Uterus (tissue), 4 donors: ENCODE measurements around the gene AHCYL2. TPM values are rescaled to one million over a fixed set of nuclear protein-coding genes. Genes with fewer than 3 reads are reported as not detected.

ENCODE experiments used
- DNase-seq, 2 donors: peaks; one replicate each; pipeline ENCODE4 v3.0.0-alpha.2; 2019 to 2020
- H3K27ac ChIP-seq, 2 donors: fragments of 200-600 bp; sonication (generic); 1 replicate in 1 of 2; 2 replicates in 1 of 2; pipeline ENCODE4 v1.5.1; 2016 to 2018
- H3K27me3 ChIP-seq, 2 donors: fragments of 200-600 bp; sonication (generic); one replicate each; pipeline ENCODE4 v1.5.1; 2018 to 2019; ENCODE audit warnings: control low read depth in 1 of 2
- H3K36me3 ChIP-seq, 2 donors: fragments of 200-600 bp; sonication (generic); one replicate each; pipeline ENCODE4 v1.5.1; 2019; ENCODE audit warnings: control low read depth in 1 of 2
- H3K4me1 ChIP-seq, 2 donors: fragments of 200-600 bp; sonication (generic); one replicate each; pipeline ENCODE4 v1.5.1; 2018 to 2019; ENCODE audit warnings: control low read depth in 1 of 2
- H3K4me3 ChIP-seq, 2 donors: fragments of 200-600 bp; sonication (generic); 1 replicate in 1 of 2; 2 replicates in 1 of 2; pipeline ENCODE4 v1.5.1; 2018 to 2019; ENCODE audit warnings: mild to moderate bottlenecking in 1 of 2
- H3K9me3 ChIP-seq, 2 donors: fragments of 200-600 bp; sonication (generic); one replicate each; pipeline ENCODE4 v1.5.1; 2019; ENCODE audit warnings: control low read depth in 1 of 2
- POLR2A ChIP-seq, 2 donors: fragments of 450-650 bp; IDR thresholded peaks; one replicate each; pipeline ENCODE4 v1.6.1; 2016; ENCODE audit warnings: antibody characterized with exemption in 2 of 2, mild to moderate bottlenecking in 1 of 2, moderate library complexity in 1 of 2
- intact Hi-C: fragments of 100-400 bp; cut with DNase I; formaldehyde crosslinking; loops from one replicate; pipeline ENCODE4 v1.15.1; 2023; ENCODE audit warnings: low total_unique reads
- total RNA-seq, 4 donors: library from RNA; depleted of rRNA in 3 of 4; stranded (reverse); fragments of >200 nt in 3 of 4; gene quantifications; one replicate each; pipeline versions ENCODE4 v1.1.0 to v1.2.4, GENCODE V29; 2014 to 2023
- TF ChIP-seq, protein P1 (sequence below), 4 experiments: fragments of 200-600 bp in 2 of 4; fragments of 450-650 bp in 2 of 4; sonication (generic) in 2 of 4; IDR thresholded peaks; one replicate each; pipeline ENCODE4 v1.5.1; 2016 to 2019; ENCODE audit warnings: antibody characterized with exemption in 4 of 4, mild to moderate bottlenecking in 2 of 4, moderate library complexity in 1 of 4
- donor health status: DM: yes; HTN: yes; CAD: no.

The AHCYL2 gene
- total RNA-seq, 4 donors from 2014 or later: 5.6 to 29.2 (median 23.7) TPM

DNA sequence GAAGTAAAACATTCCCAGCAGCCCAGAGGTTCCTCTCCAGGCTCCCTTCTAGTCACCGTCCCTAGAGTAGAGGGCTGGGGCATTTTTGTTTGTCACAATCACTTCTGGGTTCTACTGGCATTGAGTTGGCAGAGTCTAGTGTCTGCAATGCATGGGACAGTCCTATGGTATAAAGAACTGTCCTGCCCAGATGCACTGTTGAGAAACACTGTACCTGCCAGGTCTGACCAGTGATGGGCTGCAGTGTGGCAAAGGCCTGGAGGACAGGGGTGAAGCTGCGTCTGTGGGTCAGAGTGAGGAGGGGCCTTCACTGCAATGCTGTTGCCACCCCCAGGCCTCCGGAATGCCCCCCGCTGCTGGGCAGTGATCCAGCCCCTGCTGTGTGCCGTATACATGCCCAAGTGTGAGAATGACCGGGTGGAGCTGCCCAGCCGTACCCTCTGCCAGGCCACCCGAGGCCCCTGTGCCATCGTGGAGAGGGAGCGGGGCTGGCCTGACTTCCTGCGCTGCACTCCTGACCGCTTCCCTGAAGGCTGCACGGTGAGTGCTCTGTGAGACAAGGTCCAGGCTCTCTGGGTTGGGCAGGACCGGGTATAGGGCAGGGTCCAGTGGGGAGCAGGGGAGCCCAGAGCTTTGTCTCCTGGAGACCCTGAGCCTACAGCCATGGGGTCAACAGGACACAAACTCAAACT, 21.6 kb upstream of the AHCYL2 start:
- no peaks in the 10 kb centered on the region for H3K36me3 ChIP-seq
- H3K27ac ChIP-seq: no peak overlapping the region
- no peak for DNase-seq
- H3K27me3 ChIP-seq: no peaks in the 10 kb centered on the region
- H3K9me3 ChIP-seq: no peaks in the 10 kb centered on the region
- no peak overlapping the region for H3K4me3 ChIP-seq
- TF ChIP-seq, protein P1, sequence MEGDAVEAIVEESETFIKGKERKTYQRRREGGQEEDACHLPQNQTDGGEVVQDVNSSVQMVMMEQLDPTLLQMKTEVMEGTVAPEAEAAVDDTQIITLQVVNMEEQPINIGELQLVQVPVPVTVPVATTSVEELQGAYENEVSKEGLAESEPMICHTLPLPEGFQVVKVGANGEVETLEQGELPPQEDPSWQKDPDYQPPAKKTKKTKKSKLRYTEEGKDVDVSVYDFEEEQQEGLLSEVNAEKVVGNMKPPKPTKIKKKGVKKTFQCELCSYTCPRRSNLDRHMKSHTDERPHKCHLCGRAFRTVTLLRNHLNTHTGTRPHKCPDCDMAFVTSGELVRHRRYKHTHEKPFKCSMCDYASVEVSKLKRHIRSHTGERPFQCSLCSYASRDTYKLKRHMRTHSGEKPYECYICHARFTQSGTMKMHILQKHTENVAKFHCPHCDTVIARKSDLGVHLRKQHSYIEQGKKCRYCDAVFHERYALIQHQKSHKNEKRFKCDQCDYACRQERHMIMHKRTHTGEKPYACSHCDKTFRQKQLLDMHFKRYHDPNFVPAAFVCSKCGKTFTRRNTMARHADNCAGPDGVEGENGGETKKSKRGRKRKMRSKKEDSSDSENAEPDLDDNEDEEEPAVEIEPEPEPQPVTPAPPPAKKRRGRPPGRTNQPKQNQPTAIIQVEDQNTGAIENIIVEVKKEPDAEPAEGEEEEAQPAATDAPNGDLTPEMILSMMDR (IDR thresholded peaks at IDR 0.05): no peak
- TF ChIP-seq POLR2A (IDR thresholded peaks at IDR 0.05): no peak
- no peaks in the 10 kb centered on the region for H3K4me1 ChIP-seq
- intact Hi-C loops: no loop called here

DNA sequence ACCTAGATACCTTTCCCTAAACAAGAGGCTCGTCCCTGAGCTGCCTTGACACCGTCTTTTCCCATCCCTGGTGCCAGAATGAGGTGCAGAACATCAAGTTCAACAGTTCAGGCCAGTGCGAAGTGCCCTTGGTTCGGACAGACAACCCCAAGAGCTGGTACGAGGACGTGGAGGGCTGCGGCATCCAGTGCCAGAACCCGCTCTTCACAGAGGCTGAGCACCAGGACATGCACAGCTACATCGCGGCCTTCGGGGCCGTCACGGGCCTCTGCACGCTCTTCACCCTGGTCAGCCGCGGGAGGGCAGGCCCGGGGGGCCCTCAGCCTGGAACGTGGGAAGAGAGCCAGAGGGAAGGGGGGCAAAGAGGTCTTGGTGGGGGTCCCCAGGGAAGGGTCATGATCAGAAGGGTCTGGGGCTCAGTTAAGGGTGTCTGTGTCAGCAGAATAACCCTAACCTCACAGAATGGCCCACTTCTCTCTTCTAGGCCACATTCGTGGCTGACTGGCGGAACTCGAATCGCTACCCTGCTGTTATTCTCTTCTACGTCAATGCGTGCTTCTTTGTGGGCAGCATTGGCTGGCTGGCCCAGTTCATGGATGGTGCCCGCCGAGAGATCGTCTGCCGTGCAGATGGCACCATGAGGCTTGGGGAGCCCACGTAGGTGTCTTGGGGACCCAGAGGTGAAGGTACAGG, 19.6 kb upstream of the AHCYL2 start:
- intact Hi-C loops: no loop called here
- DNase-seq: no peak
- Histone ChIP-seq H3K27me3 (no peaks in the 10 kb centered on the region), H3K9me3 (no peaks in the 10 kb centered on the region), H3K36me3 (no peaks in the 10 kb centered on the region), H3K4me3 (no peak overlapping the region), H3K27ac (no peak overlapping the region), H3K4me1 (no peaks in the 10 kb centered on the region)
- no peak for TF ChIP-seq POLR2A (IDR thresholded peaks at IDR 0.05)
- TF ChIP-seq, protein P1 (IDR thresholded peaks at IDR 0.05): no peak

DNA sequence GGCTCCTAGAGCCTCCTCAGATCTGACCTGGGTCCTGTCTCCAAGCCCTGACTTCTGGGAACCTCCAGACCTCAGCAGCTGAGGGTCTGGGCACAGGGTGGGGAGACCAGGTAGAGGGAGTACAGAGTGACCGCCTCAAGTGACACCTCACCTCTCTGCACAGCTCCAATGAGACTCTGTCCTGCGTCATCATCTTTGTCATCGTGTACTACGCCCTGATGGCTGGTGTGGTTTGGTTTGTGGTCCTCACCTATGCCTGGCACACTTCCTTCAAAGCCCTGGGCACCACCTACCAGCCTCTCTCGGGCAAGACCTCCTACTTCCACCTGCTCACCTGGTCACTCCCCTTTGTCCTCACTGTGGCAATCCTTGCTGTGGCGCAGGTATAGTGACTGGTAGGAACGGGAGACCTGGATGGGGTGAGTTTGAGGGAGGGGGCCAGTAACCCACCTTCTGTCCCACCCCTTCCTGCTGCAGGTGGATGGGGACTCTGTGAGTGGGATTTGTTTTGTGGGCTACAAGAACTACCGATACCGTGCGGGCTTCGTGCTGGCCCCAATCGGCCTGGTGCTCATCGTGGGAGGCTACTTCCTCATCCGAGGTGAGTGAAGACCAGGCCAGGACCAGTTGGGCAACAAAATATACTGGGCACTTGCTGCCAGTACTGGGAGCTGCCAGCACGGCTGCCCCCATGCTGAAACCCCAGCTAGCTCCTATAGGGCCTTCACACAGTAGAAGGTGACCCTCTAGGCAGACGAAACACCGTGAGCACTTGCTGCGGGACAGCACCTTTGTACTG, 18.6 kb upstream of the AHCYL2 start:
- no peak overlapping the region for H3K4me3 ChIP-seq
- TF ChIP-seq, protein P1 (IDR thresholded peaks at IDR 0.05): no peak
- no peak for TF ChIP-seq POLR2A (IDR thresholded peaks at IDR 0.05)
- no peak for DNase-seq
- H3K27me3 ChIP-seq: no peaks in the 10 kb centered on the region
- no peaks in the 10 kb centered on the region for H3K4me1 ChIP-seq
- no peaks in the 10 kb centered on the region for H3K9me3 ChIP-seq
- intact Hi-C loops: no loop called here
- H3K36me3 ChIP-seq: no peaks in the 10 kb centered on the region
- H3K27ac ChIP-seq: no peak overlapping the region

DNA sequence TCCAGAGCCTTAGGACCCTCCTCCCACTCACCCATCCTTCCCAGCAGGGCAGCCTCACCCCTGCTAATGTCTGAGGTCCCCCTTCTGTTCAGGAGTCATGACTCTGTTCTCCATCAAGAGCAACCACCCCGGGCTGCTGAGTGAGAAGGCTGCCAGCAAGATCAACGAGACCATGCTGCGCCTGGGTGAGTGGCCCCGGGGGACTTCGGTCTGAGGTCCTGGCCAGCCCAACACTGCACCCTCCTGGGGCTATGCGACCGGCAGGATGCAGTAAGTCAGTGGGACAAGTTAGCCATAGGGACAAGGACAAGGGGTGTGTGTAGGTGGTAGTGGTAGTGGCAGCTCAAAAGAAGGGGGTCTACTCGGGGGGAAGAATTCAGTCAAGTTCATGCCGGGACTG, 16.2 kb upstream of the AHCYL2 start:
- no peaks in the 10 kb centered on the region for H3K36me3 ChIP-seq
- H3K4me1 ChIP-seq: no peaks in the 10 kb centered on the region
- no peaks in the 10 kb centered on the region for H3K9me3 ChIP-seq
- DNase-seq: no peak
- H3K27ac ChIP-seq: no peak overlapping the region
- TF ChIP-seq, protein P1 (IDR thresholded peaks at IDR 0.05): no peak
- no peak for TF ChIP-seq POLR2A (IDR thresholded peaks at IDR 0.05)
- H3K27me3 ChIP-seq: no peaks in the 10 kb centered on the region
- intact Hi-C loops: no loop called here
- H3K4me3 ChIP-seq: no peak overlapping the region
